HEK293 (cell line): Measurements from ENCODE around the gene CKAP4.
"Not testable (repeated sequence)": the region's sequence is repeated elsewhere in the genome, so short reads cannot be mapped to it uniquely, and the experiment has no call there.

Experiments
- CTCF ChIA-PET: fragments of 350-600 bp; formaldehyde crosslinking; extraction: SDS; loops from one replicate; lab custom pipeline; 2021; ENCODE audit warnings: antibody characterized with exemption; lab: Yijun Ruan, JAX
- POLR2A ChIA-PET: fragments of 300-600 bp; formaldehyde crosslinking; extraction: SDS; loops from one replicate; lab custom pipeline; 2020; ENCODE audit warnings: antibody characterized with exemption, inconsistent platforms; lab: Yijun Ruan, JAX
- H3K27ac ChIP-seq: fragments of 200-500 bp; sonication (Bioruptor generic); 2 replicates; pipeline ENCODE4 v1.5.1; 2014; ENCODE audit warnings: low read depth, low read length, control low read depth, inconsistent platforms; ENCODE audit errors: extremely low read depth
- H3K36me3 ChIP-seq, 2 experiments: fragments of 200-500 bp in 1 of 2; sonication (Bioruptor generic) in 1 of 2; 1 replicate in 1 of 2; 2 replicates in 1 of 2; pipeline ENCODE4 v1.5.1; 2014 to 2017; ENCODE audit warnings: inconsistent platforms in 2 of 2, low read length in 2 of 2; ENCODE audit not compliant: control insufficient read depth in 2 of 2, insufficient read depth in 1 of 2
- H3K4me1 ChIP-seq: fragments of 200-500 bp; sonication (Bioruptor generic); 2 replicates; pipeline ENCODE4 v1.5.1; 2014; ENCODE audit warnings: mild to moderate bottlenecking, low read length, inconsistent platforms; ENCODE audit not compliant: control insufficient read depth, insufficient read depth
- H3K4me3 ChIP-seq: 2 replicates; pipeline ENCODE4 v1.5.1; 2011; ENCODE audit warnings: low read depth, mild to moderate bottlenecking, control low read depth, low read length, moderate library complexity
- H3K9me3 ChIP-seq: fragments of 200-500 bp; sonication (Bioruptor generic); 2 replicates; pipeline ENCODE4 v1.5.1; 2014; ENCODE audit warnings: low read depth, low read length, inconsistent platforms; ENCODE audit not compliant: control insufficient read depth, insufficient read depth
- FEZF1 ChIP-seq: fragments of 450-650 bp; formaldehyde crosslinking; IDR thresholded peaks from 2 replicates; pipeline ENCODE4 v1.5.1; 2016; ENCODE audit warnings: missing biosample characterization, missing genetic modification characterization
- KLF1 ChIP-seq: fragments of 450-650 bp; formaldehyde crosslinking; IDR thresholded peaks from 2 replicates; pipeline ENCODE4 v1.5.1; 2016; ENCODE audit warnings: missing biosample characterization, missing genetic modification characterization
- SP7 ChIP-seq: fragments of 450-650 bp; formaldehyde crosslinking; IDR thresholded peaks from 2 replicates; pipeline ENCODE4 v1.5.1; 2016; ENCODE audit warnings: missing biosample characterization, missing genetic modification characterization
- ZBTB8A ChIP-seq: fragments of 450-650 bp; formaldehyde crosslinking; IDR thresholded peaks from 2 replicates; pipeline ENCODE4 v1.5.1; 2016; ENCODE audit warnings: missing biosample characterization, missing genetic modification characterization
- ZFHX2 ChIP-seq: fragments of 450-650 bp; formaldehyde crosslinking; conservative IDR thresholded peaks from 2 replicates; pipeline ENCODE4 v1.5.1; 2016; ENCODE audit warnings: missing biosample characterization, missing genetic modification characterization
- ZNF335 ChIP-seq: fragments of 450-650 bp; formaldehyde crosslinking; conservative IDR thresholded peaks from 2 replicates; pipeline ENCODE4 v1.5.1; 2016; ENCODE audit warnings: missing biosample characterization, missing genetic modification characterization
- ZNF792 ChIP-seq: fragments of 450-650 bp; formaldehyde crosslinking; IDR thresholded peaks from 2 replicates; pipeline ENCODE4 v1.5.1; 2016; ENCODE audit warnings: missing biosample characterization, missing genetic modification characterization
- TF ChIP-seq, protein P1 (sequence below): fragments of 450-650 bp; formaldehyde crosslinking; IDR thresholded peaks from 2 replicates; pipeline ENCODE4 v1.5.1; 2016; ENCODE audit warnings: missing biosample characterization, missing genetic modification characterization, borderline replicate concordance
- TF ChIP-seq, protein P2 (sequence below): fragments of 450-650 bp; formaldehyde crosslinking; IDR thresholded peaks from 2 replicates; pipeline ENCODE4 v1.5.1; 2016; ENCODE audit warnings: missing biosample characterization, missing genetic modification characterization
- TF ChIP-seq, protein P3 (sequence below): fragments of 450-650 bp; formaldehyde crosslinking; IDR thresholded peaks from 2 replicates; pipeline ENCODE4 v1.5.1; 2017; ENCODE audit warnings: missing biosample characterization, missing genetic modification characterization
- TF ChIP-seq, protein P4 (sequence below): fragments of 450-650 bp; formaldehyde crosslinking; IDR thresholded peaks from 2 replicates; pipeline ENCODE4 v1.5.1; 2017; ENCODE audit warnings: missing biosample characterization, mild to moderate bottlenecking, missing genetic modification characterization, moderate library complexity
- TF ChIP-seq, protein P5 (sequence below): fragments of 450-650 bp; formaldehyde crosslinking; IDR thresholded peaks from 2 replicates; pipeline ENCODE4 v1.5.1; 2016; ENCODE audit warnings: missing biosample characterization, missing genetic modification characterization

CKAP4 gene

DNA sequence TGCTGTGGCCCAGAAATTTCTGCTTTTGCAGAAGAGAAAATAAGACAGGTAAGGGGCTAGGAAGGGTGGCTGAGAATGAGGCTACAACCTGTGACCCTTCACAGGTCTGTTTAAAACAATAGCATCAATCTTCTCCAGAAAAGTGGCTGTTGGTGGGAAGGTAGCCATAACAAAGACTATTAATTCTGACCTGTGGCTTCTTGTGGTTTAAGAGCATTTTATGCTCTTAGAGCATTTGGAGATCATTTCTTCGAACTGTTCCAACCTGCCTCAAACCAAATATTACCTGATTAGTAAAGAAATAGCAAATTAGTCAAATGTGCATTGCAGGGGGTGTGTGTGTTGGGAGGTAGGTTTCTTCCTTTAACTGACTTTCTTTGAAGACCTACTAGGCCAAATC lies 39.5 kb upstream of the CKAP4 start:
- H3K36me3 ChIP-seq: no peaks in the 10 kb centered on the region
- no peak overlapping the region for H3K4me3 ChIP-seq
- POLR2A ChIA-PET: no interaction called here
- 0 out of 2 replicates have a peak, but pooled peaks have one; percentile 19 for TF ChIP-seq FEZF1 (tag by site-specific recombination)
- TF ChIP-seq, protein P1, sequence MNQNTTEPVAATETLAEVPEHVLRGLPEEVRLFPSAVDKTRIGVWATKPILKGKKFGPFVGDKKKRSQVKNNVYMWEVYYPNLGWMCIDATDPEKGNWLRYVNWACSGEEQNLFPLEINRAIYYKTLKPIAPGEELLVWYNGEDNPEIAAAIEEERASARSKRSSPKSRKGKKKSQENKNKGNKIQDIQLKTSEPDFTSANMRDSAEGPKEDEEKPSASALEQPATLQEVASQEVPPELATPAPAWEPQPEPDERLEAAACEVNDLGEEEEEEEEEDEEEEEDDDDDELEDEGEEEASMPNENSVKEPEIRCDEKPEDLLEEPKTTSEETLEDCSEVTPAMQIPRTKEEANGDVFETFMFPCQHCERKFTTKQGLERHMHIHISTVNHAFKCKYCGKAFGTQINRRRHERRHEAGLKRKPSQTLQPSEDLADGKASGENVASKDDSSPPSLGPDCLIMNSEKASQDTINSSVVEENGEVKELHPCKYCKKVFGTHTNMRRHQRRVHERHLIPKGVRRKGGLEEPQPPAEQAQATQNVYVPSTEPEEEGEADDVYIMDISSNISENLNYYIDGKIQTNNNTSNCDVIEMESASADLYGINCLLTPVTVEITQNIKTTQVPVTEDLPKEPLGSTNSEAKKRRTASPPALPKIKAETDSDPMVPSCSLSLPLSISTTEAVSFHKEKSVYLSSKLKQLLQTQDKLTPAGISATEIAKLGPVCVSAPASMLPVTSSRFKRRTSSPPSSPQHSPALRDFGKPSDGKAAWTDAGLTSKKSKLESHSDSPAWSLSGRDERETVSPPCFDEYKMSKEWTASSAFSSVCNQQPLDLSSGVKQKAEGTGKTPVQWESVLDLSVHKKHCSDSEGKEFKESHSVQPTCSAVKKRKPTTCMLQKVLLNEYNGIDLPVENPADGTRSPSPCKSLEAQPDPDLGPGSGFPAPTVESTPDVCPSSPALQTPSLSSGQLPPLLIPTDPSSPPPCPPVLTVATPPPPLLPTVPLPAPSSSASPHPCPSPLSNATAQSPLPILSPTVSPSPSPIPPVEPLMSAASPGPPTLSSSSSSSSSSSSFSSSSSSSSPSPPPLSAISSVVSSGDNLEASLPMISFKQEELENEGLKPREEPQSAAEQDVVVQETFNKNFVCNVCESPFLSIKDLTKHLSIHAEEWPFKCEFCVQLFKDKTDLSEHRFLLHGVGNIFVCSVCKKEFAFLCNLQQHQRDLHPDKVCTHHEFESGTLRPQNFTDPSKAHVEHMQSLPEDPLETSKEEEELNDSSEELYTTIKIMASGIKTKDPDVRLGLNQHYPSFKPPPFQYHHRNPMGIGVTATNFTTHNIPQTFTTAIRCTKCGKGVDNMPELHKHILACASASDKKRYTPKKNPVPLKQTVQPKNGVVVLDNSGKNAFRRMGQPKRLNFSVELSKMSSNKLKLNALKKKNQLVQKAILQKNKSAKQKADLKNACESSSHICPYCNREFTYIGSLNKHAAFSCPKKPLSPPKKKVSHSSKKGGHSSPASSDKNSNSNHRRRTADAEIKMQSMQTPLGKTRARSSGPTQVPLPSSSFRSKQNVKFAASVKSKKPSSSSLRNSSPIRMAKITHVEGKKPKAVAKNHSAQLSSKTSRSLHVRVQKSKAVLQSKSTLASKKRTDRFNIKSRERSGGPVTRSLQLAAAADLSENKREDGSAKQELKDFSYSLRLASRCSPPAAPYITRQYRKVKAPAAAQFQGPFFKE (tag by site-specific recombination): no peak
- H3K27ac ChIP-seq: no peak overlapping the region
- peaks cover 6% of the 10 kb centered on the region for H3K4me1 ChIP-seq
- no peaks in the 10 kb centered on the region for H3K9me3 ChIP-seq
- CTCF ChIA-PET: interaction anchor here (0.6 kb wide), 1 partner anchor 16 kb away, joined by 3 read pairs; no protein-coding TSS in a partner anchor

DNA sequence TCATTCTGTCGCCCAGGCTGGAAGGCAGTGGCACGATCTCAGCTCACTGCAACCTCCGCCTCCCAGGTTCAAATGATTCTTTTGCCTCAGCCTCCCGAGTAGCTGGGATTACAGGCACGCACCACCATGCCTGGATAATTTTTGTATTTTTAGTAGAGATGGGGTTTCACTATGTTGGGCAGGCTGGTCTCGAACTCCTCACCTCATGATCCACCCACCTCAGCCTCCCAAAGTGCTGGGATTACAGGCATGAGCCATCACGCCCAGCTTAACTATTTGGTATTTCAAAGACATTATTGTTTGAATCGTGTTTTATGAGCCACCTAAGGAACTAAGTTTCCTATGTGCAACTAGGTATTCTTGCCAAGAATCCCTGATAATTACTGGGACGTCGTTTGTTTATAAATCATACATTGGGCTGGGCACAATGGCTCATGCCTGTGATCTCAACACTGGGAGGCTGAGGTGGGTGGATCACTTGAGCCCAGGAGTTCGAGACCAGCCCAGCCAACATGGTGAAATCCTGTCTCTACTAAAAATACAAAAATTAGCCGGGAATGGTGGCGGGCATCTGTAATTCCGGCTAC lies 38.8 kb upstream of the CKAP4 start:
- H3K36me3 ChIP-seq, H3K4me3 ChIP-seq, H3K27ac ChIP-seq, H3K9me3 ChIP-seq, POLR2A ChIA-PET, H3K4me1 ChIP-seq: not testable (repeated sequence)
- peak; percentile 60 for TF ChIP-seq ZFHX2 (tag by site-specific recombination)
- TF ChIP-seq, protein P2, sequence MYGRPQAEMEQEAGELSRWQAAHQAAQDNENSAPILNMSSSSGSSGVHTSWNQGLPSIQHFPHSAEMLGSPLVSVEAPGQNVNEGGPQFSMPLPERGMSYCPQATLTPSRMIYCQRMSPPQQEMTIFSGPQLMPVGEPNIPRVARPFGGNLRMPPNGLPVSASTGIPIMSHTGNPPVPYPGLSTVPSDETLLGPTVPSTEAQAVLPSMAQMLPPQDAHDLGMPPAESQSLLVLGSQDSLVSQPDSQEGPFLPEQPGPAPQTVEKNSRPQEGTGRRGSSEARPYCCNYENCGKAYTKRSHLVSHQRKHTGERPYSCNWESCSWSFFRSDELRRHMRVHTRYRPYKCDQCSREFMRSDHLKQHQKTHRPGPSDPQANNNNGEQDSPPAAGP (tag by site-specific recombination): peak; percentile 84
- TF ChIP-seq, protein P3, sequence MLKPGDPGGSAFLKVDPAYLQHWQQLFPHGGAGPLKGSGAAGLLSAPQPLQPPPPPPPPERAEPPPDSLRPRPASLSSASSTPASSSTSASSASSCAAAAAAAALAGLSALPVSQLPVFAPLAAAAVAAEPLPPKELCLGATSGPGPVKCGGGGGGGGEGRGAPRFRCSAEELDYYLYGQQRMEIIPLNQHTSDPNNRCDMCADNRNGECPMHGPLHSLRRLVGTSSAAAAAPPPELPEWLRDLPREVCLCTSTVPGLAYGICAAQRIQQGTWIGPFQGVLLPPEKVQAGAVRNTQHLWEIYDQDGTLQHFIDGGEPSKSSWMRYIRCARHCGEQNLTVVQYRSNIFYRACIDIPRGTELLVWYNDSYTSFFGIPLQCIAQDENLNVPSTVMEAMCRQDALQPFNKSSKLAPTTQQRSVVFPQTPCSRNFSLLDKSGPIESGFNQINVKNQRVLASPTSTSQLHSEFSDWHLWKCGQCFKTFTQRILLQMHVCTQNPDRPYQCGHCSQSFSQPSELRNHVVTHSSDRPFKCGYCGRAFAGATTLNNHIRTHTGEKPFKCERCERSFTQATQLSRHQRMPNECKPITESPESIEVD (tag by site-specific recombination): peak; percentile 68
- TF ChIP-seq ZNF792 (tag by site-specific recombination): 0 out of 2 replicates have a peak, but pooled peaks have one; percentile 50
- TF ChIP-seq, protein P4, sequence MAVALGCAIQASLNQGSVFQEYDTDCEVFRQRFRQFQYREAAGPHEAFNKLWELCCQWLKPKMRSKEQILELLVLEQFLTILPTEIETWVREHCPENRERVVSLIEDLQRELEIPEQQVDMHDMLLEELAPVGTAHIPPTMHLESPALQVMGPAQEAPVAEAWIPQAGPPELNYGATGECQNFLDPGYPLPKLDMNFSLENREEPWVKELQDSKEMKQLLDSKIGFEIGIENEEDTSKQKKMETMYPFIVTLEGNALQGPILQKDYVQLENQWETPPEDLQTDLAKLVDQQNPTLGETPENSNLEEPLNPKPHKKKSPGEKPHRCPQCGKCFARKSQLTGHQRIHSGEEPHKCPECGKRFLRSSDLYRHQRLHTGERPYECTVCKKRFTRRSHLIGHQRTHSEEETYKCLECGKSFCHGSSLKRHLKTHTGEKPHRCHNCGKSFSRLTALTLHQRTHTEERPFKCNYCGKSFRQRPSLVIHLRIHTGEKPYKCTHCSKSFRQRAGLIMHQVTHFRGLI (tag by site-specific recombination): peak; percentile 40; the same call in 1 of the 2 replicates
- peak; percentile 88 for TF ChIP-seq SP7 (tag by site-specific recombination)
- TF ChIP-seq KLF1 (tag by site-specific recombination): peak; percentile 92
- TF ChIP-seq FEZF1 (tag by site-specific recombination): peak; percentile 19; the same call in 1 of the 2 replicates
- 0 out of 2 replicates have a peak, but pooled peaks have one; percentile 31 for TF ChIP-seq ZBTB8A (tag by site-specific recombination)
- TF ChIP-seq, protein P5, sequence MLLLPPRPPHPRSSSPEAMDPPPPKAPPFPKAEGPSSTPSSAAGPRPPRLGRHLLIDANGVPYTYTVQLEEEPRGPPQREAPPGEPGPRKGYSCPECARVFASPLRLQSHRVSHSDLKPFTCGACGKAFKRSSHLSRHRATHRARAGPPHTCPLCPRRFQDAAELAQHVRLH (tag by site-specific recombination): 0 out of 2 replicates have a peak, but pooled peaks have one; percentile 46
- 0 out of 2 replicates have a peak, but pooled peaks have one; percentile 15 for TF ChIP-seq ZNF335
- CTCF ChIA-PET: interaction anchor here (0.6 to 9.9 kb wide), 2 partner anchors 12 to 60 kb away, joined by 5 to 158 read pairs; no protein-coding TSS in a partner anchor
